Measurements from ENCODE around the gene RAB33B.
"Not testable (repeated sequence)": the region's sequence is repeated elsewhere in the genome, so short reads cannot be mapped to it uniquely, and the experiment has no call there.

The RAB33B gene

DNA sequence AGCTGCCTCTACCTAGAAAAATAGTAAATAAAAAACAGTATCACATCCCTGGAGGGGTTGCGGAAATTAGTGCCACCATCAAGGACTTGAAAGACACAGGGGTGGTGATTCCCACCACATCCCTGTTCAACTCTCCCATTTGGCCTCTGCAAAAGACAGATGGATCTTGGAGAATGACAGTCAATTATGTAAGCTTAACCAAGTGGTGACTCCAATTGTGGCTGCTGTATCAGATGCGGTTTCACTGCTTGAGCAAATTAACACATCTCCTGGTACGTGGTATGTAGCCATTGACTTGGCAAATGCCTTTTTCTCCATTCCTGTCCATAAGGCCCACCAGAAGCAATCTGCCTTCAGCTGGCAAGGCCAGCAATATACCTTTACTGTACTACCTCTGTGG is 9.0 kb upstream of the RAB33B start:
- not testable (repeated sequence) for H3K27me3 ChIP-seq (ENCODE audit: control insufficient read depth, insufficient read depth, low read length, poor library complexity, severe bottlenecking); H3K36me3 ChIP-seq (ENCODE audit: control insufficient read depth, insufficient read depth, low read length); H3K27ac ChIP-seq (ENCODE audit: insufficient read depth, low read depth, low read length, poor library complexity, severe bottlenecking); H3K4me3 ChIP-seq (ENCODE audit: insufficient read depth, low read depth, low read length); H3K4me1 ChIP-seq (ENCODE audit: control insufficient read depth, insufficient read depth, low read length); H3K9me3 ChIP-seq (ENCODE audit: control insufficient read depth, low read length)
- 64 to 65% methylated on average over 3 of the region's 3 CpGs for whole genome bisulfite sequencing, 2 experiments

DNA sequence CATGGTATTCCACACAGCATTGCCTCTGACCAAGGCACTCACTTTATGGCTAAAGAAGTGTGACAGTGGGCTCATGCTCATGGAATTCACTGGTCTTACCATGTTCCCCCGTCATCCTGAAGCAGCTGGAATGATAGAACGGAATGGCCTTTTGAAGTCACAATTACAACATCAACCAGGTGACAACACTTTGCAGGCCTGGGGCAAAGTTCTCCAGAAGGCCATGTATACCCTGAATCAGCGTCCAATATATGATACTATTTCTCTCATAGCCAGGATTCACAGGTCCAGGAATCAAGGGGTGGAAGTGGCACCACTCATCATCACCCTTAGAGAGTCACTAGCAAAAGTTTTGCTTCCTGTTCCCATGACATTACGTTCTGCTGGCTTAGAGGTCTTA is 6.8 kb upstream of the RAB33B start:
- not testable (repeated sequence) for H3K27ac ChIP-seq (ENCODE audit: insufficient read depth, low read depth, low read length, poor library complexity, severe bottlenecking); H3K4me1 ChIP-seq (ENCODE audit: control insufficient read depth, insufficient read depth, low read length); H3K9me3 ChIP-seq (ENCODE audit: control insufficient read depth, low read length); H3K27me3 ChIP-seq (ENCODE audit: control insufficient read depth, insufficient read depth, low read length, poor library complexity, severe bottlenecking); H3K4me3 ChIP-seq (ENCODE audit: insufficient read depth, low read depth, low read length); H3K36me3 ChIP-seq (ENCODE audit: control insufficient read depth, insufficient read depth, low read length)
- 94 to 95% methylated on average over 4 of the region's 4 CpGs for WGBS, 2 experiments

DNA sequence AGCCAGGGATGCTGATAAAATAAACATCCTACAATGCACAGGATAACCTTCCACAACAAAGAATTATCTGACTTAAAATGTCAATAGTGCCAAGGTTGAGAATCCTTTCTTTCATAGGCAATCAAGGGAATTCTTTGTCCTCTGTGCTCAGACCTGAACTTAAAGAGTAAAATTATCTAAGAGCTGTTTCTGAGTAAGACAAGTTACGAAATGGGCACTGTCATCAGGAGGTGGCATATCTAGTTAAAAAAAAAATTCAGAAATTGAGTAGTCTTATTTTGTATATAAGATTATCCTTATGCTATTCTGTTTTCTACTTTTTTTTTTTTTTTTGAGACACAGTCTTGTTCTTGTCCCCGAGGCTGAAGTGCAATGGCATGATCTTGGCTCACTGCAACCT is 3.3 kb upstream of the RAB33B start:
- 89 to 99% methylated on average over 2 of the region's 2 CpGs for WGBS, 2 experiments
- Histone ChIP-seq H3K9me3 (ENCODE audit: control insufficient read depth, low read length) (no peaks in the 10 kb centered on the region), H3K27me3 (ENCODE audit: control insufficient read depth, insufficient read depth, low read length, poor library complexity, severe bottlenecking) (no peaks in the 10 kb centered on the region), H3K27ac (ENCODE audit: insufficient read depth, low read depth, low read length, poor library complexity, severe bottlenecking) (no peak overlapping the region), H3K4me3 (ENCODE audit: insufficient read depth, low read depth, low read length) (no peak overlapping the region), H3K36me3 (ENCODE audit: control insufficient read depth, insufficient read depth, low read length) (no peaks in the 10 kb centered on the region), H3K4me1 (ENCODE audit: control insufficient read depth, insufficient read depth, low read length) (peaks cover 6% of the 10 kb centered on the region)

DNA sequence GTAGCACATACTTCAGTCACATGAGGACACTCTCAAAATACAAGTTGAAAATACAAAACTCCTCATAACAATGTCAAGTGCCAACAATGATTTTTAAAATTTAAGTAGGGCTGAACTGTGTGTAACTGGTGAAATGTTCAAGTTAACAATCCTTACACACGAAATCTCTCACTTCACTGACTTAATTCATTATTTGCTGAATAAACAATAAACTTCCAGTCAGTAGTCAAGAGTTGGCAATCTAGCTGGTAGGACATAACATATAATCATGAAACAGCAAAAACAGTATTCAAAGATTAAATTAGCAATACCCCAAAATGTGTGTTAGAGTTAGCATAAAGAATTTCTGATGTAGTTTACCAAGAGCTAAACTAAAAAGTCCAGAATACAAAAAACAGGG is 1.9 kb upstream of the RAB33B start:
- Histone ChIP-seq H3K36me3 (ENCODE audit: control insufficient read depth, insufficient read depth, low read length) (no peaks in the 10 kb centered on the region), H3K27me3 (ENCODE audit: control insufficient read depth, insufficient read depth, low read length, poor library complexity, severe bottlenecking) (no peaks in the 10 kb centered on the region), H3K4me3 (ENCODE audit: insufficient read depth, low read depth, low read length) (no peak overlapping the region), H3K4me1 (ENCODE audit: control insufficient read depth, insufficient read depth, low read length) (peaks cover 11% of the 10 kb centered on the region), H3K27ac (ENCODE audit: insufficient read depth, low read depth, low read length, poor library complexity, severe bottlenecking) (no peak overlapping the region), H3K9me3 (ENCODE audit: control insufficient read depth, low read length) (no peaks in the 10 kb centered on the region)
- WGBS, 2 experiments = 67 to 100% methylated on average over 1 of the region's 1 CpG

DNA sequence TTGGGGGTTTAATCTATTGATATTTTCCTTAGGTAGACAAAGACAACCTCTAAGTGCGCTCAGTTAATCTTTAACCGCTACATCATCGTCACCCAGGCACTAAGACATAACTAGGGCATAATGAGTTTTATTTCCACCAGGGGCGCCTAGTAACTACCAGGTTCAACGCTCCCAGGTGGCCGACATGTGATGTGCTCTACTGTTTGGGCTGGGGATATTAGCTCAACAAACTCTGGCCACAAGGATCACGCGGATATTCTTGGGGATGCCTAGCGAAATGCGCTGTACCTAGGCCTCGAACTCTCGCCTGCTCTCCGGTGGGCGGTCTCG is 915 bp upstream of the RAB33B start:
- 3 to 5% methylated on average over 15 of the region's 15 CpGs for WGBS, 2 experiments
- H3K36me3 ChIP-seq (ENCODE audit: control insufficient read depth, insufficient read depth, low read length) = no peaks in the 10 kb centered on the region
- peak overlapping the region; percentile 80 for H3K27ac ChIP-seq (ENCODE audit: insufficient read depth, low read depth, low read length, poor library complexity, severe bottlenecking)
- H3K9me3 ChIP-seq (ENCODE audit: control insufficient read depth, low read length) = no peaks in the 10 kb centered on the region
- peak overlapping the region; percentile 59 for H3K4me3 ChIP-seq (ENCODE audit: insufficient read depth, low read depth, low read length)
- H3K4me1 ChIP-seq (ENCODE audit: control insufficient read depth, insufficient read depth, low read length) = peaks cover 11% of the 10 kb centered on the region
- no peaks in the 10 kb centered on the region for H3K27me3 ChIP-seq (ENCODE audit: control insufficient read depth, insufficient read depth, low read length, poor library complexity, severe bottlenecking)

DNA sequence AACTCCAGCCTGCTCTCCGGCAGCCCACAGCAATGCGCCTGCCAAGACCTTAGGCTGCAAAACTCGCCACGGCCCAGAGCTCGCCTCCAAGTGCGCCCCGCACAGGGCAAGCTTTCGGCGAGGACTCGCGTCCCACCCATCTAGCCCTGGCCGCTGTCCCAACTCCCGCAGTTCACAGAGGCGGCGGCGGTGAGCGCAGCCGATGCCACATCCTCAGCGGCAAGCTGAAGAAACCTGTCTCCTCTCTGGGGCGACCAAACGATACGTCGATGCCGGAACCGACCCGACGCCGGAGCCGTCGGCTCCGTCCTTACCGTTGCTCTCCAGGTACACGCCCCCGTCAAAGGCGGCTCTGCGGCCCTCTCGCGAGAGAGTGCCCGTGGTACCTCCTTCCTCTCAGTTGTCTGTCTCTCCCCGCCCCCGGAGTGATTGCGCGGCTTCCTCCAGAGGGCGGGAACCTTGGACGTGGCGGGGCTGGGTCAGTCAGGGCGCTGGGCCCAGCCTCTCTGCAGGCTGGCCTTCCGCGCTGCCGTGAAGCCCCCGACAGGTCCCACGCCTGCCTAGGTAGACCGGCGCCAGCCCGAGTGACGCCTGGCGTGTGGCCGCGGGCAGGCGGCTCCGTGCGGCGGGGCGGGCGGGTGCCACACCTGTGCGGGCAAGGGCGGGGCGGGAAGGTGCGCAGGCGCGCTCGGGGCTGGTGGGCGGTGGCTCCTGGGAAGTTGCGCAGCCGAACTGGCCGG is 380 bp upstream of the RAB33B start:
- WGBS, 2 experiments = 0% methylated on average over 76 of the region's 76 CpGs
- Histone ChIP-seq H3K27ac (ENCODE audit: insufficient read depth, low read depth, low read length, poor library complexity, severe bottlenecking) (peak overlapping the region; percentile 80), H3K36me3 (ENCODE audit: control insufficient read depth, insufficient read depth, low read length) (no peaks in the 10 kb centered on the region), H3K4me3 (ENCODE audit: insufficient read depth, low read depth, low read length) (peak overlapping the region; percentile 59), H3K27me3 (ENCODE audit: control insufficient read depth, insufficient read depth, low read length, poor library complexity, severe bottlenecking) (no peaks in the 10 kb centered on the region), H3K9me3 (ENCODE audit: control insufficient read depth, low read length) (no peaks in the 10 kb centered on the region), H3K4me1 (ENCODE audit: control insufficient read depth, insufficient read depth, low read length) (peaks cover 11% of the 10 kb centered on the region)

DNA sequence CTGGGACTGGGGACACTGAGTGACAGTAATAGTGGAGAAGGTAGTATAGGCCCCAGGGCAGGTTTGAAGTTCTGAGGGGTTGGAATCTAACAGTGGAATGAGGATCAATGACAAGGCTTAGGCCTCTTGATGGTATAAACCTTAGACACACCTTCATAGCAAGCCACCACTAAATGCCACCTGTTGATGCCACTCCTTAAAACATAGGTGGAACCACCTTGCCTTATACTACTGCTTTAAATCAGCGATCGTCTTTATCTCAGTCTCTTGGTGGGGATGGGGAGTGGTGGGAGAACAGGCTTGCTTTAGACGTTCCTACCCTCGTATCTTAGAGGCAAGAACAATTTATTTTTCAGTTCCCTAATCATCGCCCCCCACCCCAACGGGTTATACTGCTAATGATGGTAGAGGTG is 1.2 kb downstream of the RAB33B start:
- Histone ChIP-seq H3K9me3 (ENCODE audit: control insufficient read depth, low read length) (no peaks in the 10 kb centered on the region), H3K36me3 (ENCODE audit: control insufficient read depth, insufficient read depth, low read length) (no peaks in the 10 kb centered on the region), H3K27me3 (ENCODE audit: control insufficient read depth, insufficient read depth, low read length, poor library complexity, severe bottlenecking) (no peaks in the 10 kb centered on the region), H3K4me3 (ENCODE audit: insufficient read depth, low read depth, low read length) (peak overlapping the region; percentile 59), H3K27ac (ENCODE audit: insufficient read depth, low read depth, low read length, poor library complexity, severe bottlenecking) (no peak overlapping the region), H3K4me1 (ENCODE audit: control insufficient read depth, insufficient read depth, low read length) (peaks cover 11% of the 10 kb centered on the region)
- 67 to 75% methylated on average over 3 to 6 of the region's 6 CpGs for WGBS, 2 experiments

DNA sequence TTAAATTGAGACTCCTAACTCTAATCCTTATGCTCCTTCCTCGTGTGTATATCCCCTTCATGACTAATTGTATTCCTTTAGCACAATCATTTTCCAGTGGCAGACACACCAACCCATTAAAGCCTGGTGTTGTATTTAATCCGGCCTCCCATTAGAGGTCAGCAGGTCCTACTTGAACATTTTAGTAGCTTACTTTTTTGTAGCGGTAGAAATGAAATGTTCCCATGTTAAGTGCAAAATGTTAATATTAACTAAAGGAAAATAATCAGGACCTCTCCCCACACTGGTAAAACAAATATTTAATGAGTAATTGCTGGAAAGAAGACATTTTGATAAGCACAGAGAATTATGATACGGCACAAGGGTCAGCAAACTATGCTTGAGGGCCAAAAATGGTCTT is 3.4 kb downstream of the RAB33B start:
- no peaks in the 10 kb centered on the region for H3K9me3 ChIP-seq (ENCODE audit: control insufficient read depth, low read length)
- no peak overlapping the region for H3K4me3 ChIP-seq (ENCODE audit: insufficient read depth, low read depth, low read length)
- peaks cover 11% of the 10 kb centered on the region for H3K4me1 ChIP-seq (ENCODE audit: control insufficient read depth, insufficient read depth, low read length)
- H3K27me3 ChIP-seq (ENCODE audit: control insufficient read depth, insufficient read depth, low read length, poor library complexity, severe bottlenecking) = no peaks in the 10 kb centered on the region
- WGBS, 2 experiments = 77 to 84% methylated on average over 4 of the region's 4 CpGs
- H3K36me3 ChIP-seq (ENCODE audit: control insufficient read depth, insufficient read depth, low read length) = no peaks in the 10 kb centered on the region
- H3K27ac ChIP-seq (ENCODE audit: insufficient read depth, low read depth, low read length, poor library complexity, severe bottlenecking) = no peak overlapping the region

DNA sequence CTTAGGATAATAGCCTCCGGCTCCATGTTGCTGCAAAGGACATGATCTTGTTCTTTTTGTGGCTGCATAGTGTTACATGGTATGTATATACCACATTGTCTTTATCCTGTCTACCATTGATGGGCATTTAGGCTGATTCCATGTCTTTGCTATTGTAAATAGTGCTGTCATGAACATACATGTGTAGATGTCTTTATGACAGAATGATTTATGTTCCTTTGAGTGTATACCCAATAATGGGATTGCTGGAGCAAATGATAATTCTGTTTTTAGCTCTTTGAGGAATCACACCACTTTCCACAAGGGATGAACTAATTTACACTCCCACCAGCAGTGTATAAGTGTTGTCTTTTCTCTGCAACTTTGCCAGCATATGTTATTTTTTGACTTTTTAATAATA is 4.6 kb downstream of the RAB33B start:
- H3K4me3 ChIP-seq (ENCODE audit: insufficient read depth, low read depth, low read length) = no peak overlapping the region

DNA sequence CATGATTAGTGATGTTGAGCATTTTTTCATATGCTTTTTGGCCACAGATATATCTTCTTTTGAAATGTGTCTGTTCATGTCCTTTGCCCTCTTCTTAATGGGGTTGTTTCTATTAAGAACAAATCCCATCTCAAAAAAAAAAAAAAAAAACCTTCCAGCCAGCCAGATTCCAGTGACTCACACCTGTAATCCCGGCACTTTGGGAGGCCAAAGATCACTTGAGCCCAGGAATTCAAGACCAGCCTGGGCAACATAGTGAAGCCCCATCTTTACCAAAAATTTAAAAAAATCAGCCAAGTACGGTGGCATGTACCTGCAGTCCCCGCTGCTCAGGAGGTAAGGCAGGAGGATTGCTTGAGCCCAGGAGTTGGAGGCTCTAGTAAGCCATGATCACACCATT is 5.1 kb downstream of the RAB33B start:
- WGBS, 2 experiments = 85 to 91% methylated on average over 3 of the region's 3 CpGs
- Histone ChIP-seq H3K4me1 (ENCODE audit: control insufficient read depth, insufficient read depth, low read length) (peaks cover 11% of the 10 kb centered on the region), H3K27ac (ENCODE audit: insufficient read depth, low read depth, low read length, poor library complexity, severe bottlenecking) (no peak overlapping the region), H3K4me3 (ENCODE audit: insufficient read depth, low read depth, low read length) (no peak overlapping the region), H3K36me3 (ENCODE audit: control insufficient read depth, insufficient read depth, low read length) (no peaks in the 10 kb centered on the region), H3K27me3 (ENCODE audit: control insufficient read depth, insufficient read depth, low read length, poor library complexity, severe bottlenecking) (no peaks in the 10 kb centered on the region), H3K9me3 (ENCODE audit: control insufficient read depth, low read length) (no peaks in the 10 kb centered on the region)

More for the DNA sequence above, 4.6 kb downstream of the RAB33B start:
- Histone ChIP-seq H3K27ac (ENCODE audit: insufficient read depth, low read depth, low read length, poor library complexity, severe bottlenecking) (no peak overlapping the region), H3K4me1 (ENCODE audit: control insufficient read depth, insufficient read depth, low read length) (peaks cover 11% of the 10 kb centered on the region), H3K36me3 (ENCODE audit: control insufficient read depth, insufficient read depth, low read length) (no peaks in the 10 kb centered on the region), H3K27me3 (ENCODE audit: control insufficient read depth, insufficient read depth, low read length, poor library complexity, severe bottlenecking) (no peaks in the 10 kb centered on the region), H3K9me3 (ENCODE audit: control insufficient read depth, low read length) (no peaks in the 10 kb centered on the region)
- 90 to 91% methylated on average over 1 of the region's 1 CpG for WGBS, 2 experiments

DNA sequence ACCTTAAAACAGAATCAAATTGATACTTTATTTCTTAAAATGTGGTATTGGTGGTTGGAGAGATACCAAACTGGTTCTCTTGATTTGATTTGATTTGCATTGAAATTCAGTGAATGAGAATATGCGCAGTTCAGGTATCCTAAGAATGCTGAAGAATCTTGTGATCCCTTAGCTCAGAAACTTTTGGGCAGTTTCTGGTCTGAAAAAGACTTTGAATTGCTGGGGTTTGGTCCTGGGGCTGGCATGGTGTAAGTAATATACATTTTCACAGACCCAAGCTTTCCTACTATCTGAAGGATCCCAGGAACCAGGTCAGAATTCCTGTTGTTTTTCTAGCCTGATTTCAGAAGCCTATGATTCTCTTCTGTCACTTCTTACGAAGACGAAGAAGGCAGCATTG is 6.6 kb downstream of the RAB33B start:
- Histone ChIP-seq H3K4me3 (ENCODE audit: insufficient read depth, low read depth, low read length) (no peak overlapping the region), H3K36me3 (ENCODE audit: control insufficient read depth, insufficient read depth, low read length) (no peaks in the 10 kb centered on the region), H3K27ac (ENCODE audit: insufficient read depth, low read depth, low read length, poor library complexity, severe bottlenecking) (no peak overlapping the region), H3K27me3 (ENCODE audit: control insufficient read depth, insufficient read depth, low read length, poor library complexity, severe bottlenecking) (no peaks in the 10 kb centered on the region), H3K4me1 (ENCODE audit: control insufficient read depth, insufficient read depth, low read length) (peaks cover 5% of the 10 kb centered on the region), H3K9me3 (ENCODE audit: control insufficient read depth, low read length) (no peaks in the 10 kb centered on the region)
- 88 to 91% methylated on average over 3 of the region's 3 CpGs for WGBS, 2 experiments
